ENCODE data around the gene PROM1. TPM values are rescaled to one million over a fixed set of nuclear protein-coding genes. Genes with fewer than 3 reads are reported as not detected.
A peak's percentile ranks its signal among the peaks of the same experiment; 100 is the strongest.

Gene PROM1
- total RNA-seq, 3 donors from 2014 or later = 0.46 to 0.66 TPM; not detected in 1

- H3K27me3 Mint-ChIP-seq (ENCODE audit: low read depth) = peaks cover 63% of the 10 kb centered on the region
- H3K4me1 Mint-ChIP-seq (ENCODE audit: low read depth) = peaks cover 5% of the 10 kb centered on the region
These were observed 4.8 kb upstream of the PROM1 start for GRCh38 chr4:16088601-16089000.

GRCh38 chr4:16085822-16086221, 2.0 kb upstream of the PROM1 start:
- no peak for ATAC-seq
- peaks cover 63% of the 10 kb centered on the region for H3K27me3 Mint-ChIP-seq (ENCODE audit: low read depth)
- peaks cover 16% of the 10 kb centered on the region for H3K4me1 Mint-ChIP-seq (ENCODE audit: low read depth)
- H3K4me3 Mint-ChIP-seq = no peak overlapping the region
- H3K9me3 Mint-ChIP-seq = no peaks in the 10 kb centered on the region
- DNase-seq = no peak
- no peaks in the 10 kb centered on the region for H3K36me3 Mint-ChIP-seq (ENCODE audit: insufficient read depth)

More at GRCh38 chr4:16088601-16089000, 4.8 kb upstream of the PROM1 start:
- DNase-seq (no peak), ATAC-seq (no peak)
- Mint-ChIP-seq H3K9me3 (no peaks in the 10 kb centered on the region), H3K36me3 (ENCODE audit: insufficient read depth) (no peaks in the 10 kb centered on the region), H3K4me3 (no peak overlapping the region)

GRCh38 chr4:16082426-16083240, 1.2 kb downstream of the PROM1 start:
- peak; percentile 37 to 52 for ATAC-seq
- Mint-ChIP-seq H3K4me3 (peak overlapping the region; percentile 70), H3K4me1 (ENCODE audit: low read depth) (peaks cover 16% of the 10 kb centered on the region), H3K36me3 (ENCODE audit: insufficient read depth) (no peaks in the 10 kb centered on the region), H3K9me3 (no peaks in the 10 kb centered on the region), H3K27me3 (ENCODE audit: low read depth) (peaks cover 72% of the 10 kb centered on the region)
- no peak for DNase-seq

- Mint-ChIP-seq H3K4me1 (ENCODE audit: low read depth) (peaks cover 16% of the 10 kb centered on the region), H3K27me3 (ENCODE audit: low read depth) (peaks cover 76% of the 10 kb centered on the region), H3K9me3 (no peaks in the 10 kb centered on the region), H3K4me3 (peak overlapping the region; percentile 70), H3K36me3 (ENCODE audit: insufficient read depth) (no peaks in the 10 kb centered on the region)
- ATAC-seq (peak; percentile 47 to 50), DNase-seq (no peak)
These were observed 1.8 kb downstream of the PROM1 start for GRCh38 chr4:16082041-16082425.

GRCh38 chr4:16079046-16079445, 4.8 kb downstream of the PROM1 start:
- no peak for ATAC-seq
- Mint-ChIP-seq H3K27me3 (ENCODE audit: low read depth) (peaks cover 56% of the 10 kb centered on the region), H3K9me3 (no peaks in the 10 kb centered on the region)

GRCh38 chr4:16078195-16078760, 5.5 kb downstream of the PROM1 start:
- peaks cover 54% of the 10 kb centered on the region for H3K27me3 Mint-ChIP-seq (ENCODE audit: low read depth)
- peaks cover 11% of the 10 kb centered on the region for H3K4me1 Mint-ChIP-seq (ENCODE audit: low read depth)
- DNase-seq (no peak), ATAC-seq (no peak)
- no peak overlapping the region for H3K4me3 Mint-ChIP-seq
- no peaks in the 10 kb centered on the region for H3K9me3 Mint-ChIP-seq
- H3K36me3 Mint-ChIP-seq (ENCODE audit: insufficient read depth) = no peaks in the 10 kb centered on the region

More at GRCh38 chr4:16079046-16079445, 4.8 kb downstream of the PROM1 start:
- Mint-ChIP-seq H3K4me3 (no peak overlapping the region), H3K4me1 (ENCODE audit: low read depth) (peaks cover 14% of the 10 kb centered on the region), H3K36me3 (ENCODE audit: insufficient read depth) (no peaks in the 10 kb centered on the region)
- no peak for DNase-seq

- Mint-ChIP-seq H3K36me3 (ENCODE audit: insufficient read depth) (no peaks in the 10 kb centered on the region), H3K4me1 (ENCODE audit: low read depth) (peaks cover 8% of the 10 kb centered on the region), H3K27me3 (ENCODE audit: low read depth) (peaks cover 55% of the 10 kb centered on the region), H3K9me3 (no peaks in the 10 kb centered on the region), H3K4me3 (no peak overlapping the region)
- ATAC-seq = no peak
- DNase-seq = no peak
These were observed 6.0 kb downstream of the PROM1 start for GRCh38 chr4:16077786-16078185.

GRCh38 chr4:16075975-16076757, 7.7 kb downstream of the PROM1 start:
- Mint-ChIP-seq H3K27me3 (ENCODE audit: low read depth) (peaks cover 46% of the 10 kb centered on the region), H3K36me3 (ENCODE audit: insufficient read depth) (no peaks in the 10 kb centered on the region), H3K9me3 (no peaks in the 10 kb centered on the region), H3K4me1 (ENCODE audit: low read depth) (no peaks in the 10 kb centered on the region), H3K4me3 (no peak overlapping the region)
- DNase-seq (no peak), ATAC-seq (no peak)

- no peak for ATAC-seq
- DNase-seq = no peak
- H3K4me1 Mint-ChIP-seq (ENCODE audit: low read depth) = no peaks in the 10 kb centered on the region
- peaks cover 36% of the 10 kb centered on the region for H3K27me3 Mint-ChIP-seq (ENCODE audit: low read depth)
- no peaks in the 10 kb centered on the region for H3K9me3 Mint-ChIP-seq
- H3K4me3 Mint-ChIP-seq = no peak overlapping the region
- H3K36me3 Mint-ChIP-seq (ENCODE audit: insufficient read depth) = no peaks in the 10 kb centered on the region
These were observed 8.8 kb downstream of the PROM1 start for GRCh38 chr4:16075061-16075460.

- Mint-ChIP-seq H3K36me3 (ENCODE audit: insufficient read depth) (no peaks in the 10 kb centered on the region), H3K4me3 (no peak overlapping the region), H3K9me3 (no peaks in the 10 kb centered on the region), H3K4me1 (ENCODE audit: low read depth) (no peaks in the 10 kb centered on the region), H3K27me3 (ENCODE audit: low read depth) (peaks cover 22% of the 10 kb centered on the region)
- no peak for DNase-seq
- ATAC-seq = no peak
These were observed 11.7 kb downstream of the PROM1 start for GRCh38 chr4:16072168-16072567.

GRCh38 chr4:16070203-16070602, 13.6 kb downstream of the PROM1 start:
- DNase-seq (no peak), ATAC-seq (no peak)
- no peaks in the 10 kb centered on the region for H3K4me1 Mint-ChIP-seq (ENCODE audit: low read depth)

GRCh38 chr4:16067515-16067914, 16.3 kb downstream of the PROM1 start:
- no peak for ATAC-seq
- H3K4me1 Mint-ChIP-seq (ENCODE audit: low read depth) = peaks cover 3% of the 10 kb centered on the region
- peaks cover 3% of the 10 kb centered on the region for H3K9me3 Mint-ChIP-seq
- H3K27me3 Mint-ChIP-seq (ENCODE audit: low read depth) = peaks cover 20% of the 10 kb centered on the region
- H3K4me3 Mint-ChIP-seq = no peak overlapping the region
- DNase-seq = no peak
- no peaks in the 10 kb centered on the region for H3K36me3 Mint-ChIP-seq (ENCODE audit: insufficient read depth)

More at GRCh38 chr4:16070203-16070602, 13.6 kb downstream of the PROM1 start:
- H3K36me3 Mint-ChIP-seq (ENCODE audit: insufficient read depth) = no peaks in the 10 kb centered on the region
- no peak overlapping the region for H3K4me3 Mint-ChIP-seq
- no peaks in the 10 kb centered on the region for H3K9me3 Mint-ChIP-seq
- peaks cover 17% of the 10 kb centered on the region for H3K27me3 Mint-ChIP-seq (ENCODE audit: low read depth)

- Mint-ChIP-seq H3K4me1 (ENCODE audit: low read depth) (peaks cover 6% of the 10 kb centered on the region), H3K4me3 (no peak overlapping the region), H3K27me3 (ENCODE audit: low read depth) (peaks cover 18% of the 10 kb centered on the region), H3K9me3 (peaks cover 3% of the 10 kb centered on the region), H3K36me3 (ENCODE audit: insufficient read depth) (no peaks in the 10 kb centered on the region)
- DNase-seq = no peak
- ATAC-seq = no peak
These were observed 17.2 kb downstream of the PROM1 start for GRCh38 chr4:16066586-16067128.

GRCh38 chr4:16065066-16065465, 18.8 kb downstream of the PROM1 start:
- H3K36me3 Mint-ChIP-seq (ENCODE audit: insufficient read depth) = no peaks in the 10 kb centered on the region
- ATAC-seq = no peak

More at GRCh38 chr4:16065066-16065465, 18.8 kb downstream of the PROM1 start:
- Mint-ChIP-seq H3K4me3 (no peak overlapping the region), H3K4me1 (ENCODE audit: low read depth) (peaks cover 6% of the 10 kb centered on the region), H3K27me3 (ENCODE audit: low read depth) (peaks cover 21% of the 10 kb centered on the region), H3K9me3 (peaks cover 3% of the 10 kb centered on the region)
- DNase-seq = no peak

All from activated T-cell treated with anti-CD3 and anti-CD28 coated beads, Interleukin-2, amount 50 U/mL, for 4 hours (primary cell).